ENCODE measurements around the gene MME.
A peak's percentile ranks its signal among the peaks of the same experiment; 100 is the strongest.
"Not testable (repeated sequence)": the region's sequence is repeated elsewhere in the genome, so short reads cannot be mapped to it uniquely, and the experiment has no call there.

Gene MME

GRCh38 chr3:155194973-155195957 is 115.1 kb downstream of the MME start:
- DNase-seq, result no peak

DNA sequence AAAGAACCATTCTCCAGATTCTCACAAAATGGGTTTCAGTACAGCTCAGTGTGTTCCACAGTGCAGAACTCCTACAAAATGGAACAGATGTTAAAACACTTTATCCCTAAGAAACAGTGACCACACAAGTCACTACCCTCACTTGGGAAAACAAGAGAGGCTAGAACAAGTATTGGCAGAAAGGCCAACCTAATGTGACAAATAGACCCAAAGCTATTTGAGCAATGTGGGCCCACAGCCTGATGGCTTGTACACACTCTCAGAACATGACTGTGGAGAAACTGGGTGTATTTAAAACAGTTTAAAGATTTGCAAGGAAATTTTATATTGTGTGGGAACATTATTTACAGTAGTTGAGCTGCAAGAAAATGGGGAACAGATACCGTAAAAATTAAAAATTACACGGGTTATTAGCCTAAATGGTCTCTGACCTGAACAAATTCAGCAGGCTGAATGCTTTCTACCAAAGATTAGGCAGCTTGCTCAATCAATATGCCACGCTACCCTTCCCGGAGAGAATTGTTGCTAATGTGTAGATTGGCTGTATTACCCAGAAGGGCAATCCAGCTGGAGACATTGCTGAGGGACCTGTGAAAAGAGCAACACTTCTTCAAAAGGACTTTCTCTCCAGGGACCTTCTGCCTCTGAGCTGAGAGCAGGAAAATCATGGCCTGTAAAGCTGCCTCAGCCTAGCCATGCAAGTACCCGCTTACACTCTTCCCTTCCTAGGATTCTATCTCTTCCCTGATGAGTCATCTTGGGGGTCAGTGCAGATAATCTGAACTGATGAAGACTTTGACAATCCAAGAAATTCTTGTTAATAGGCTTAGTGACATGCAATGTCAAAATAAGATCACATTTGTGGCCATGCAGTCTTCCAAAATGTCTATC is 116.3 kb downstream of the MME start:
- no peak for DNase-seq

GRCh38 chr3:155197786-155198185 is 117.7 kb downstream of the MME start:
- no peak for DNase-seq

- DNase-seq, result no peak
Observed at GRCh38 chr3:155202626-155203025, 122.5 kb downstream of the MME start.

DNA sequence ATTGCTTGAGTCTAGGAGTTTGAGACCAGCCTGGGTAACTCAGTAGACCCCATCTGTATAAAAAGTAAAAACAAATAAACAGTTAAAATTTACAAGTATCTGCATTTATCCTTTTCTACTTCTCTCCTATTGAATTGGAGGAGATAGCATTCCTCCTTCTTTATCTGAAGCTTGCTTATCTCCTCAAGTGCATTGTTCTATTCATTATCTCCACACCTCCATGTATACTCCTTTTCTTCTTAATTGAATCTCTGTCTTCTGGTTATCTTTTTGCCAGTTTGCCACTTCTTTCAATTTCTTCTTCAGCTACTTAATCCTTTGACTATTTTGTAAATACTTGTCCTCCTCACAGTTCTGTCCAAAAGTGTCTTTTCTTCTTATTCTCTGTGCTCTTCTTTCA is 124.7 kb downstream of the MME start:
- DNase-seq, result no peak

DNA sequence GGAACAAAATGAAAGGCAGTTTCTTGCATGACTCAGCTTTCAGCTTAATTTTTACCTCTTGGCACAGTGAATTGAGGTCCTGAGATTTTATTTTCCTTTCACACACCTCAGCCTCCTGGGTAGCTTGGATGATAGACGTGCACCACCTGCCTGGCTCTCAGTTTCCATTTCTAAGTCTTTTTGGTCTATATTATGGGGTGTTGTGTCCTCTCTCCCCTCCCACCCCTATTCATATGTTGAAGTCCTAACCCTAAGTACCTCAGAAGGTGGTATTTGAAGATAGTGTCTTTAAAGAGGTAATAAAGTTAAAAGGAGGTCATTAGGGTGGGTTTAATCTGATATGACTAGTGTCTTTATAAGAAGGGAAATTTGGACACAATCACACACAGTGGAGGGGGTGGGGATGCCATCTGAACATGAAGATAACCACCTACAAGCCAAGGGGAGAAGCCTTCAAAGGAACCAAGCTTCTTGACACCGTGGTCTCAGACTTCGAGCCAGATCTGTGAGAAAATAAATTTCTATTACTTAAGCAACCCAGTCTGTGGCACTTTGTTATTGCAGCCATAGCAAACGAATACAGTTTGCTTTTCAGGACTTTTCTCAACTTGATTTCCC is 128.2 kb downstream of the MME start:
- DNase-seq, result no peak

- no peak for DNase-seq
Observed at GRCh38 chr3:155210736-155211135, 130.6 kb downstream of the MME start.

DNA sequence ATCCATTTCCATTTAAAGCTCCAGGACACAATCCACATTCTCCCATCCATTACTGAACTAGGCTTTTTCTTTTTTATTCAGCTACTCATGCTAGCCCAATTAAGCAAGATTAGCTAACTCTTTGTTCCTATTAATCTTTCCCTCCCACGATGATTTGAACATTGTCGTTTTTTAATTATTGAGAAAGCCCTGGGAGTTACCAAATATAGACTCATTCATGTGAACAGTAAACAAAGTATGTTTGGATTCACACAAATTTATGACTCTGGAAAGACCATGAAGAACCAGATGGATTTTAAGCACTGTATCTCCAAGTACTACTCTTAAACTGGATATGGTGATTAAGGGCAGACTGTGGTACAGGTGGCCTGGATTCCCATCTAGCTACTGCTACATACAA is 131.1 kb downstream of the MME start:
- DNase-seq, result peak; percentile 51

- DNase-seq, result peak; percentile 19
Observed at GRCh38 chr3:155211940-155212339, 131.8 kb downstream of the MME start.

DNA sequence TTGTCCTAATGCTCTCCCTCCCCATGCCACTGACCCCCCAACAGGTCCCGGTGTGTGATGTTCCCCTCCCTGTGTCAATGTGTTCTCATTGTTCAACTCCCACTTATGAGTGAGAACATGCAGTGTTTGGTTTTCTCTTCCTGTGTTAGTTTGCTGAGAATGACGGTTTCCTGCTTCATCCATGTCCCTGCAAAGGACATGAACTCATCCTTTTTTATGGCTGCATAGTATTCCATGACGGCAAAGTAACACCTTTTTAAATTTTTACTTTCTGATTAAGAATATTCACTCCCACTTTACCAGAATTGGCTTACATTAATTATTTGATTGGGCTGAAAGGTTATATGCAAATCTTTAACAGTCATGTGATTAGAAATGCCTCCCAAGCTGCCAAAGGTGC is 135.9 kb downstream of the MME start:
- not testable (repeated sequence) for DNase-seq

DNA sequence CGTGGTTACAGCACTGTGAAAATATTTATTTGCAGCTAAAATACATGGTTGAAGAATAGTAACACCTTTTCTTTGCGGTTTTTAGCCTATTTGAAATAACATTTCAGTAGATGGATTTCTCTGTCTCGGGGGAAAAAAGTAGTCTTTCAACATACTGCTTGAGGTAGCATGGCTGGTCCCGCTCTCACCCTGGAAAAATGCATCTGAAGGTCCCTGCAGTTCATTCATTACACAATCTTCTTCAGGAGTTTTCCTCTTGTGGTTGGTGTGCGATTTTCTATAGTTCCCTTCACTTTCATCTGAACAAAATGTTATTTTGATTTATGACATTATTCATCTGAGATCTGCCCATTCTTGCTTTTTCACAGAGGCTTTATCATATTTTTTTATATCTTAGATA is 137.5 kb downstream of the MME start:
- no peak for DNase-seq

- peak; percentile 7 for DNase-seq
Observed at GRCh38 chr3:155218462-155218861, 138.3 kb downstream of the MME start.

DNA sequence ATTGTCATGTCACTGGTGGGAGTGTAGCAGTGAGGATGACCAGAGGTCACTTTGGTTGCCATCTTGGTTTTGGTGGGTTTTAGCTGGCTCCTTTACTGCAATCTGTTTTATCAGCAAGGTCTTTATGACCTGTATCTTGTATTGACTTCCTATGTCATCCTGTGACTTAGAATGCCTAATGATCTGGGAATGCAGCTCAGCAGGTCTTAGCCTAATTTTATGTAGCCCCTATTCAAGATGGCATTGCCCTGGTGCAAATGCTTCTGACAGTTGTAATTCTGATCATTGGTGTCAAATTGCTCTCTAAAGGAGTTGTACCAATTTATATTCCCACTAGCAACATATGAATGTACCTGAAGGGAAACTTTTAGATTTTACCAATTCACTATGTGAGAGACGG is 139.0 kb downstream of the MME start:
- DNase-seq, result no peak

DNA sequence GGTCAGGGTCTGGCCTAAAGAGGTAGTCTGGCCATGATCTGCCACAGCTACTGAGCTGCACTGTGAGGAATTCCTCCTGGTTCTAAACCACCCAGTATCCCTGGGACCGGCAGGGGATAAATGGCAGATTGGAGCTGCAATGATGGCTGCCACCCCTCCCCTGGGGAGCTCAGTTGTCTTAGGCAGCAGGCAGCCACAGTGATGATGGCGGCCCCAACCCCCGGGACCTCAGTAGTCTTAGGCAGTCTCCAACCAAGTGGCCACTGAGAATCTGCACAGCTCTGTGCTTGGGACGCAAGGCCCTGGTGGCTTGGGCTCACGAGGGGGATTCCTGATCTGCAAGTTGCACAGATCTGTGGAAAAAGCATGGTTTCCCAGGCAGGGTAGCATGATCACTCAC is 145.3 kb downstream of the MME start:
- DNase-seq, result no peak

DNA sequence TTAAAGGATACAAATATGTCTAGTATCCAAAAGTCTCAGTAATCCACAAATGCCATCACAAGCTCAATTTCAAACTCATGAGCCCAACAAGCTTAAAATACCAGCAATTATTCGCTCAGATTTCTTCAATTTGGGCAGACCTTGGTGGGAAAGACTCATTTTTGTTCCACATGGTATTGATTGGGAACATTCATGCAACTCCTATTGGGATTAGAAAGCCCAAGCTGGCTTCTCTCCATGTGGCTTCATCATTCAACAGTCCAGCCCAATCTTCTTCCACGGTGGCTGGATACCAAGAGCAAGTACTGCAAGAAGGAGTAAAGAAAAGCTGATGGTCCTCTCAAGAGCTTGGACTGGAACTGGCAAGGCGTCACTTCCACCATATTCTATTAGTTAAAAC is 147.0 kb downstream of the MME start:
- DNase-seq, result no peak

DNA sequence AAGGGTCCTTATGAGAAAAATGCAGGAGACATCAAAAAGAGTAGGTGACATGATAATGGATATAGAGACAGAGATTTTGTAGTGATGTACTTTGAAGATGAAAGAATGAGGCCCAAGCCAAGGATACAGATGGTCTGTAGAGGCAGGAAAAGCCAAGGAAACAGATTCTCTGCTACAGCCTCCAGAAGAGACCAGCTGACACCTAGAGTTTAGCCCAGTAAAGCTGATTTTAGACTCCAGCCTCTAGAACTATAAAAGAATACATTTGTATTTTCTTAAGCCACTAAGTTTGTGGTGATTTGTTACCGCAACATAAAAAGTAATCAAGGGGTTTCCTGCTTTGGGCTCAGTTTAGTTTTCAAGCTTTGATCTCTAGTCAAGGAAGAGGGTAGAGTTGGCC is 148.6 kb downstream of the MME start:
- no peak for DNase-seq

GRCh38 chr3:155229086-155229485 is 149.0 kb downstream of the MME start:
- DNase-seq, result no peak

DNA sequence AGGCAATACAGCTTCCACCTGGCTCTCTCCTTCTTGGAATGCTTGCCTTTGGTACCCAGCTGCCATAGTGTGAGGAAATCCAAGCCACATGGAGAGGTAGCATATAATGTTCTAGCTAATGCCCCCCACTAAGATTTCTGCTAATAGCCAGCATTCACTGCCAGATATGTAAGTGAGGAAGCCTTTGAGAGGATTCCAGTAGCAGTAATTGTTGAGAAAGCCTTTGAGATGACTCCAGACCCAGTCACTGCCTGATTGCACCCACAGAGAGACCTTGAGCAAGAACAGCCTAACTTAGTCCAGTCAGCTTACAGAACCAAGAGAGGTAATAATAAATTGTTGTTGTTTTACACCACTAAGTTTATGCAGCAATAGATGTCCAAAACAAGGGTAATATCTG is 150.3 kb downstream of the MME start:
- DNase-seq, result no peak

GRCh38 chr3:155231792-155232191 is 151.7 kb downstream of the MME start:
- DNase-seq, result no peak

DNA sequence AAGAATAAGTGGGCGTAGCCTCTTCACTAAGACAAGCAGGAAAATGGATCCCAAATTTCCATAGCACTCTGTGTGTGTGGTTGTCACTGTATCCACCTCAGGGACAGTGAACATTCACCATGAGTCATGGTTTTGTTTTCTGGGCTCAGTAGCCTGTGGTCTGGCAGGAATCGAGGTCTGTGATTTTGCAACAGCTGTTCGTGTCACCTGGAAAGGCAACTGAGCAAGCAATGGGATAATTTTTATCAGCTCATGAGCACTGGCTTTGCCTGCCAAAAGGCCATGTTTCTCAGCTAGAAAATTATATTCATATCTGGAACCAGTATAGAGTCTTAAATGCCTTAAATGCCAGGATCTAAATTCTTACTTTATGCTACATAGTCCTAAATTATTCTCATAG is 152.5 kb downstream of the MME start:
- no peak for DNase-seq

- DNase-seq, result peak; percentile 24
Observed at GRCh38 chr3:155233213-155233612, 153.1 kb downstream of the MME start.

Data from NCI-H1105 treated with DMSO at 0.1 percent for 48 hours (cell line).